H4 (cell line): Measurements from ENCODE around the gene CCDC9B. TPM values are rescaled to one million over a fixed set of nuclear protein-coding genes. Genes with fewer than 3 reads are reported as not detected.

Source experiments
- DNase-seq: peaks from one replicate; pipeline ENCODE4 v3.0.0-alpha.2; 2015; ENCODE audit warnings: low spot score
- total RNA-seq: library from RNA; depleted of rRNA; stranded (reverse); fragments of >200 nt; shearing (Covaris generic); gene quantifications from 2 replicates; pipeline ENCODE4 v1.2.3, GENCODE V29; 2014

The CCDC9B gene
- total RNA-seq, 1 experiment from 2014 or later: 1.3 TPM

- DNase-seq: no peak
These were observed 9.7 kb downstream of the CCDC9B start for GRCh38 chr15:40331026-40331425.

GRCh38 chr15:40330368-40330836 lies 10.3 kb downstream of the CCDC9B start:
- no peak for DNase-seq

GRCh38 chr15:40329804-40330203 lies 10.9 kb downstream of the CCDC9B start:
- DNase-seq: no peak

DNA sequence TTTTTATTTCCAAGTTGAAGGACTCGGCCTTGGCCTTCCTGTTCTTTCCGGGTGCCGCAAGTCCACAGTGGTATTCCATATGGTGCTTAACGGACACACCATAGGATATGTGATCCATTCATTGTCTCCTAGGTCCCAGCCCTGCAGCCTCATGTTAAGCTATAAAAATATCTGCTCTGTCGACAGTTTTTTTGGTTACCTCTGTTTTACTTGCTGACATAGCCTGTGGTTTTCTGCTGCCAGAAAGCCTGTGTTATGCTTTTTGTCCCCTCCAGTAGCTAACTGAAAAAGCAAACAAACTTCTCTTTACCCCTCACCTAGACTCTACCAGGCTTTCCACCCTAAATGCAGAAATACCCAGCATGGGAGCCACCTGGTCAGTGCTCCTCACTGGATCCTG lies 12.0 kb downstream of the CCDC9B start:
- no peak for DNase-seq

DNA sequence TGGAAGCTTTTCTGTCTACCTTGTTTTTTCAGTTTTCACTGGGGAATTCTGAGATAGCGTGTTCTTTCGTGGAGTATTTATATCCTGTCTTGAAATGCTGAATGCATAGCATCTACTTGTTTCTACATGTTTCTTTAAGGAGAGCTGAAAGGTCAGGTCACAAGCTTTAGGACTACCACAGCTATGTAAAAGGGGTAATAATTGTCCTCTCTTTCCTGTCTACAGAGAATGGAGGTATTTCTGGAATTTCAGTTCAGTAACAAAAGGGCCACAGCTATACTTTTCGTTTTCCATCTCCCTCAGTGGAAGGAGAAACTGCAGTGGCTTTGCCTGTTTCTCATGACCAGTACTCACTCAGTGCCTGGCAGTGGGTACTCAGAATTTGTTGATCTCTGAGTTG lies 12.6 kb downstream of the CCDC9B start:
- no peak for DNase-seq

- DNase-seq: no peak
These were observed 13.3 kb downstream of the CCDC9B start for GRCh38 chr15:40327457-40327856.

DNA sequence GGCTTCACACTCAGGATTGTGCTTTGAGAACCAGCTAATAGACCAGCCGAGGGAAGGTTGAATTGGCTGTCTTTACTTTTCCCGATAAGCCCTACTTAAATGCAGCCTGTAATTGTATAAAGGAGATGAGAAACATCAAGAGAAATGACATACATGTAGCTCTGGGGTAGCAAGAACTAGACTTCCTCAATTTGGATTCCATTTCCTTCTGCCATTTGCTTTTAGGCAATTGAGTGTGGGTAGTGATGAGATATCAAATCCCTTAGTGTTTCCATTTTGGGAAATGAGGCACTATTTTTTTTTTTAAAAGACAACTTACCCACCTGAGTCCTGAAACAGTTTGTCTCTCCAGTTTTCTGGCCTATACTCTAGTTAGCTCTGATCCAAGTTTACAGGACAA lies 15.0 kb downstream of the CCDC9B start:
- DNase-seq: no peak

DNA sequence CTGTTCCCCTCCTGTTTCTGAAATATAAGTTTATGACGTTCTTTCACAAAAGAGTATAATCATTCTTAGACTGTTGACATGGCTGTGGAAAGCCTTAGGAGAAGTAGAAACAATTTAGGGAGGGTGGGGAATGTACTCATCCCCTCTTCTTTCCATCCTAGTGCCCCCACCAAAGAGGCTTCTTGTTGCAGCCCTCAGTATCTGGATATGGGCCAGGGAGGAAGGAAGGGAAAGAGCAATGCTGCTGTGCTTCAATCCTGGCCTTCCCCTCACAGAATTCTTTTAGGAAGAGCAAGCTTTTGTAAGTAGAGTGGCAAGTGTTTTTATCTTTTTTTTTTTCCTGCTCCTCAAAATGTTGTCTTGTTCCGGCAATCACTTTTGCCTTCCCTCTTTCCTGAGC lies 15.6 kb downstream of the CCDC9B start:
- no peak for DNase-seq

GRCh38 chr15:40323953-40324937 lies 16.5 kb downstream of the CCDC9B start:
- DNase-seq: no peak

GRCh38 chr15:40323239-40323952 lies 17.3 kb downstream of the CCDC9B start, which contains the start of gene INAFM2:
Gene INAFM2 (plus strand): TSS chr15:40323692. CDS start chr15:40324056, 364 bp downstream.
- DNase-seq: peak; percentile 77

GRCh38 chr15:40322531-40323238 lies 18.1 kb downstream of the CCDC9B start:
- DNase-seq: no peak

DNA sequence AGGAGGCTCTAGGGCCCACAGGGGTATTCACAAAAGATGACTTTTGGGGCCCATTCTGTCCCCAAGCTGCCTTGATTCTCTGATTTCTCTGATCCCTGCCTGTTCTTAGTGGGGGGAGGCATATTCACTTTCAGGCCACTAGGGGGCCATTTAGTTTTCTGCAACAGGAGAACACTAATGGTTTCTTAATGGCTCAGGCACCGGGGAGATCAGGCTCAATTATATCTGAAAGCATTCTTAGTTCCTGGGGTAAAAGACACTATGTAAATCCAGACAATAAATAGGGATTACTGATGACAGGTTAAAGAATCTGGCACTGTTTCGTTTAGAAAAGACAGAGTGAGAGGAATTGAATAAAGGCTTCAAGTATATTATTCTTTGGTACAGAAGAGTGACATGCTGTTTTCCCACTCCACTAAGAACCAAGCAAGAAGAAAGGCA lies 19.8 kb downstream of the CCDC9B start:
- DNase-seq: peak; percentile 48

- DNase-seq: no peak
These were observed 20.3 kb downstream of the CCDC9B start for GRCh38 chr15:40320409-40320808.

DNA sequence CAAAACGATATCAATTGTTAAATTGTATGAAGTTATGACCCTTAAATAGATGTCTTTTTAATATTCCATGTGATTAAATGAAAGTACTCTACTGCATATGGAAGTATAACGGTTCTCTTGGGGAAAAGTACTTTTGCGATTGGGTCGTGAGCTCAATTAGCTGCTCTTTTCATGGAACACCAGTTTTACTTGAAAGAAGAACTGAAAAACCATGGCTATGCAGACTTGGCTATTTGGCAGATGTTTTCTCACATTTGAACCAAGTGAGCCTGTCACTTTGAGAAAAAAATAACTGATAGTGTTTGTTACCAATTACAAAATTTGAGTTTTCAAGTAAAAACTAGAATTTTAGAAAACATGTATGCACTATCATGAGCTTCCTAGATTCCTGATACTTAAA lies 23.2 kb downstream of the CCDC9B start:
- DNase-seq: no peak

GRCh38 chr15:40316931-40317330 lies 23.8 kb downstream of the CCDC9B start:
- no peak for DNase-seq

- DNase-seq: no peak
These were observed 25.9 kb downstream of the CCDC9B start for GRCh38 chr15:40314723-40315276.

DNA sequence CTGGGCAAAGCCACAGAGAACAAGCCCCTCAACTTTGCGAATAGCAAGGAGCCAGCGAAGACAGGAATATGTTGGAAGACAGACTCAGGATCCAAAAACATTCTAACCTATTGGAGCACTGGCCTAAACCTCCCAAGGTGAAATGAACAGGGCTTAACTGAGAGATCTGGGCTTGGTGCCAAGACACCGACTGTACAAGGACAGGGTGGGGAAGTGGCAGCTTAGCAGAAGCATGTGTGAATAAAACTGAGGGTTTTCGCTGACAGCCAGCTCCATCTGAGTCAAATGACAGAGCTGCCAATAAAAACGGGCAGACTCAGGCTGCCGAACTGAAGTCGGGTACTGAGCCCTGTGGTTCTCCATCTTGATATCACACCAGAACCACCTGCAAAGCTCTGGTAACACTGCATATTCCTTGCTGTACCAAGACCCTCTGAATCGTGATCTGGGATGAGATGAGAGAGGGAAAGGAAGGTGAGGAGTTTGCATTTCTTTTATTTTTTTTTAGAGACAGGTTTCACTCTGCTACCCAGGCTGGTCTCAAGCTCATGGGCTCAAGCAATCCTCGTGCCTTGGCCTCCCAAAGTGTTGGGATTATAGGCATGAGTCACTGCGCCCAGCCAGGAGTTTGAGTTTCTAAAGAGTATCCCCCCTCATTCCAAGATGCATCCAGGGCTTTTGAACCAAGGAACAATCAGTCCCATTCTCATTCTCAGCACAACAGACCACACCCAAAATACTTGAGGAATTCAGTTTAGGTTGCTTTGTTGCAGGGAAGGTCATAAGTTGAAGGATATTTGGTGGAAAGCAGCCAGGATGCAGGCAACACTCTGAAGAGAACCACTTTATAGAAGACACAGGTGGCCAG lies 27.0 kb downstream of the CCDC9B start:
- peak; percentile 63 for DNase-seq

- DNase-seq: no peak
These were observed 28.2 kb downstream of the CCDC9B start for GRCh38 chr15:40312370-40313158.

DNA sequence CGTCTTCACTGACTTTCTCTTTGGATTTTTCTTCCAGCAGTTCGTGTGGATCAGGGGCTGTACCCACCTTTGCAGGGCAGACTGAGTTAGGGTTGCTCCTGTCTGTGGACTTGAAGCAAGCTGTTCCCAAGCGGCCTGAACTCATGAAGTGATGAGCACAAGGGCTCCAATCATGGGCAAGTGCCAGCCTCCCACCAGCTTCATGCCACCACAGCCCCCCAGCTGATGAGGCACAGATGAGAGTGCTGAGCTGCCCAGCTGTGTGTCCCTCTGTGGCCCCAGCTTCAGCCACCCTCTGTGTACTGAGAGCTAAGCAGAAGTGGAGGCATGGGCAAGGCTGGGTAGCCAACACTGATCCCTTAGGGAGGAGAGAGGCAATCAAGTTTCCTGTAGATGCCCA lies 29.7 kb downstream of the CCDC9B start:
- no peak for DNase-seq
